Placental epithelial cell (primary cell): Measurements from ENCODE around the gene AP3B2. TPM values are rescaled to one million over a fixed set of nuclear protein-coding genes. Genes with fewer than 3 reads are reported as not detected.

ENCODE experiments used
- total RNA-seq: library from RNA; depleted of rRNA; stranded (reverse); fragments of >200 nt; gene quantifications from 2 replicates; pipeline ENCODE4 v1.2.3, GENCODE V29; 2012

AP3B2 gene
- under 0.01 and 0.11 TPM in 2 replicates for total RNA-seq

GRCh38 chr15:82709421-82710207 is at the start of gene AP3B2:
Gene AP3B2, minus strand, starts transcription at chr15:82709875. Its CDS starts 169 bp downstream, at chr15:82709706.

DNA sequence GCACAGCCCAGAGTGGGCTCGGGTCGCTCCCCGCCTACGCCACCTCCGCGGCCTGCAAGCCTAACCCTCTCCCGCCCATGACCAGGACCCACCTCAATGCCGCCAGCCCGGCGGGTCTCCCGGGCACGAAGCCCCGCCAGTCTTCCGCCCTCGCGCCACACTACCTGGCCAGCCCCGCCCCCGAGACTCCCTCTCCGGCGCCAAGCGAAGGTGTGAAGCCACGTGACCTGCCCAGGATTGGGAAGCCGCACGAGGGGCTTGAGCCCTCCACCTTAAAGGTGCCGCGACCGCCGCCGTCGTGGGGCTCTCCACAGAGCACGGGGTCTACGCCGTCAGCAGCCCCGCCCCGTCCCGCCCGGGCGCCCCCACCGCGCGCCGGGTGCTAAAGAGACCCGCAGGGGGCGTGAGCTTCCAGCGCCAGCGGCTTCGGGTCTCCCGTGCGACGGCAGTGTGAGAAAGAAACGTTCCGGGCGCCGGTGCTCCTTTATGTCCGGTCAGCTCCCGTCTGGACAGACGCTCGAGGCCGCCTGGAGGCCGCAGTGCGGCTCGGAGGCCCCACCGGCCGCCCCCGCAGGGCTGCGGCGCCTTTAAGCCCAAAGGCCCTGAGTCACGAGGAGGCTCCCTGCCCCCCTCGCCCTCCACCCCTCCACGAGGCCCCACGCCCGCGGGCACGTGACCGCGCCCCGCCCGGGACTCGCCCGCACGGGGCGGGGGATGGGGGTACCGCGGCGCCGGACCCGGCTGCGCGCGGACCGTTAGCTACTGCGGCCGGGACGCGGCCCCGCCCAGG is 62.4 kb downstream of the AP3B2 start, which contains the start of gene CPEB1:
Gene CPEB1 (minus strand): TSS at position 319 of the 790 bp plus-strand sequence. CDS start 18,904 bp downstream, outside the sequence.

Other genes with a start within 250 kb of the AP3B2 start
- 1,201 and 1,579 TPM in 2 replicates for gene RPS17, start 169.4 kb downstream of the AP3B2 start, total RNA-seq
- gene CPEB1, start 62.5 kb downstream of the AP3B2 start, total RNA-seq, result not detected in 2 replicates
- not detected in 2 replicates for gene FSD2, start 96.2 kb upstream of the AP3B2 start, total RNA-seq
- gene WHAMM, start 99.8 kb upstream of the AP3B2 start, total RNA-seq, result 5.0 and 5.5 TPM in 2 replicates
- gene HOMER2, start 242.8 kb upstream of the AP3B2 start, total RNA-seq, result 9.7 and 11.4 TPM in 2 replicates